GM23338 (cell line): ENCODE data around the gene GRK7. TPM values are rescaled to one million over a fixed set of nuclear protein-coding genes. Genes with fewer than 3 reads are reported as not detected.

Source experiments
- ATAC-seq: fragments of 200-7000 bp; cut with Tn5 transposase; 3 replicates; pipeline ENCODE4 v1.9.1; 2020
- DNase-seq: peaks from one replicate; pipeline ENCODE4 v3.0.0-alpha.2; 2015; ENCODE audit warnings: low spot score
- H2AFZ ChIP-seq: fragments of 200-600 bp; sonication (generic); 2 replicates; pipeline ENCODE4 v1.8.0; 2016; ENCODE audit warnings: antibody characterized with exemption, mild to moderate bottlenecking, moderate library complexity
- H3F3A ChIP-seq: fragments of 200-600 bp; sonication (generic); replicated peaks from 2 replicates; pipeline ENCODE4 v1.8.0; 2017; ENCODE audit warnings: antibody characterized with exemption, mixed run types, low read depth
- H3K27ac ChIP-seq: fragments of 200-600 bp; sonication (generic); 2 replicates; pipeline ENCODE4 v1.6.1; 2016; ENCODE audit warnings: low read depth
- H3K27me3 ChIP-seq: fragments of 200-600 bp; sonication (generic); 2 replicates; pipeline ENCODE4 v1.8.0; 2016; ENCODE audit warnings: mild to moderate bottlenecking, mixed run types, moderate library complexity; ENCODE audit not compliant: insufficient read depth
- H3K36me3 ChIP-seq: fragments of 200-600 bp; sonication (generic); 2 replicates; pipeline ENCODE4 v1.8.0; 2016; ENCODE audit warnings: mild to moderate bottlenecking; ENCODE audit not compliant: insufficient read depth
- H3K4me1 ChIP-seq: fragments of 200-600 bp; sonication (generic); 2 replicates; pipeline ENCODE4 v1.8.0; 2016; ENCODE audit warnings: mild to moderate bottlenecking, moderate library complexity; ENCODE audit not compliant: insufficient read depth
- H3K4me2 ChIP-seq: fragments of 200-600 bp; sonication (generic); 2 replicates; pipeline ENCODE4 v1.7.1; 2017; ENCODE audit warnings: mixed run types
- H3K4me3 ChIP-seq: fragments of 200-600 bp; sonication (generic); 2 replicates; pipeline ENCODE4 v1.6.1; 2016; ENCODE audit warnings: mixed run types
- H3K79me2 ChIP-seq: fragments of 200-600 bp; sonication (generic); replicated peaks from 2 replicates; pipeline ENCODE4 v1.8.0; 2017; ENCODE audit warnings: mild to moderate bottlenecking; ENCODE audit not compliant: insufficient read depth
- H3K9me2 ChIP-seq: fragments of 200-600 bp; sonication (generic); 2 replicates; pipeline ENCODE4 v1.8.0; 2017; ENCODE audit not compliant: insufficient read depth
- H4K20me1 ChIP-seq: fragments of 200-600 bp; sonication (generic); replicated peaks from 2 replicates; pipeline ENCODE4 v1.8.0; 2017; ENCODE audit warnings: mild to moderate bottlenecking; ENCODE audit not compliant: insufficient read depth
- H3K27ac Mint-ChIP-seq: 2 replicates; pipeline ENCODE4 v1.8.0; 2020; ENCODE audit warnings: inconsistent platforms, mild to moderate bottlenecking, moderate library complexity, mixed read lengths
- H3K27me3 Mint-ChIP-seq: 3 replicates; pipeline ENCODE4 v1.8.0; 2022; ENCODE audit warnings: low read depth, mild to moderate bottlenecking, moderate library complexity, mixed read lengths, inconsistent platforms; ENCODE audit not compliant: insufficient read depth, poor library complexity
- H3K36me3 Mint-ChIP-seq: 3 replicates; pipeline ENCODE4 v1.8.0; 2021; ENCODE audit warnings: low read depth, mild to moderate bottlenecking, inconsistent platforms, moderate library complexity, mixed read lengths
- H3K4me1 Mint-ChIP-seq: 3 replicates; pipeline ENCODE4 v1.8.0; 2020; ENCODE audit warnings: mild to moderate bottlenecking, inconsistent platforms, mixed read lengths
- H3K4me3 Mint-ChIP-seq: 3 replicates; pipeline ENCODE4 v1.8.0; 2021; ENCODE audit warnings: moderate library complexity, mild to moderate bottlenecking, inconsistent platforms, mixed read lengths
- H3K9me3 Mint-ChIP-seq: 3 replicates; pipeline ENCODE4 v1.8.0; 2020; ENCODE audit warnings: moderate library complexity, mild to moderate bottlenecking, inconsistent platforms, mixed read lengths
- CREB1 ChIP-seq: fragments of 250-450 bp; sonication (Bioruptor Pico); IDR thresholded peaks from 2 replicates; pipeline ENCODE4 v1.5.0; 2020; ENCODE audit warnings: low read depth, mild to moderate bottlenecking, moderate library complexity
- EZH2 ChIP-seq: fragments of 200-600 bp; sonication (generic); IDR thresholded peaks from one replicate; pipeline ENCODE4 v1.8.0; 2017; ENCODE audit warnings: antibody characterized with exemption, mild to moderate bottlenecking, low read depth; ENCODE audit not compliant: unreplicated experiment
- EZH2phosphoT487 ChIP-seq: fragments of 200-600 bp; sonication (generic); IDR thresholded peaks from one replicate; pipeline ENCODE4 v1.8.1; 2018; ENCODE audit warnings: antibody characterized with exemption; ENCODE audit not compliant: unreplicated experiment
- JUNB ChIP-seq: IDR thresholded peaks from one replicate; pipeline ENCODE4 v1.6.1; 2016; ENCODE audit warnings: antibody characterized with exemption; ENCODE audit not compliant: unreplicated experiment
- NANOG ChIP-seq: IDR thresholded peaks from 2 replicates; pipeline ENCODE4 v1.6.1; 2016; ENCODE audit warnings: antibody characterized with exemption, borderline replicate concordance
- POLR2AphosphoS5 ChIP-seq: IDR thresholded peaks from 2 replicates; pipeline ENCODE4 v1.6.1; 2016; ENCODE audit warnings: antibody characterized with exemption, low read depth
- STAT1 ChIP-seq: IDR thresholded peaks from one replicate; pipeline ENCODE4 v1.6.1; 2016; ENCODE audit warnings: antibody characterized with exemption; ENCODE audit not compliant: unreplicated experiment
- ZNF114 ChIP-seq: fragments of 250-450 bp; sonication (Bioruptor Pico); IDR thresholded peaks from 2 replicates; pipeline ENCODE4 v1.5.0; 2020; ENCODE audit warnings: mild to moderate bottlenecking, moderate library complexity
- ZNF331 ChIP-seq: fragments of 250-450 bp; sonication (Bioruptor Pico); IDR thresholded peaks from 2 replicates; pipeline ENCODE4 v1.5.0; 2020; ENCODE audit warnings: low read depth, mild to moderate bottlenecking, moderate library complexity
- polyA plus RNA-seq: library from polyadenylated mRNA; unstranded; fragments of >200 nt; fragmentation: Nextera tagmentation; extraction: Ambion mirVana; gene quantifications from 2 replicates; pipeline ENCODE4 v1.2.1, GENCODE V29; 2016
- total RNA-seq: library from RNA; depleted of rRNA; stranded (reverse); fragments of >200 nt; shearing (Covaris generic); gene quantifications from 2 replicates; pipeline ENCODE4 v1.2.3, GENCODE V29; 2014
- TF ChIP-seq, protein P1 (sequence below): IDR thresholded peaks from one replicate; pipeline ENCODE4 v1.6.1; 2018; ENCODE audit warnings: antibody characterized with exemption; ENCODE audit not compliant: unreplicated experiment
- TF ChIP-seq, protein P2 (sequence below): fragments of 250-450 bp; sonication (Bioruptor Pico); IDR thresholded peaks from 2 replicates; pipeline ENCODE4 v1.5.0; 2020; ENCODE audit warnings: mild to moderate bottlenecking, moderate library complexity
- TF ChIP-seq, protein P3 (sequence below): IDR thresholded peaks from 2 replicates; pipeline ENCODE4 v1.6.1; 2016; ENCODE audit warnings: antibody characterized with exemption
- TF ChIP-seq, protein P4 (sequence below), 2 experiments: fragments of 200-600 bp in 1 of 2; sonication (generic) in 1 of 2; conservative IDR thresholded peaks; 2 replicates each; pipeline versions ENCODE4 v1.5.1 to v1.6.1; 2016 to 2017; ENCODE audit warnings: antibody characterized with exemption in 2 of 2, low read depth in 2 of 2, mild to moderate bottlenecking in 2 of 2, moderate library complexity in 1 of 2

Gene GRK7
- total and polyA plus RNA-seq, 2 experiments from 2014 or later: not detected

DNA sequence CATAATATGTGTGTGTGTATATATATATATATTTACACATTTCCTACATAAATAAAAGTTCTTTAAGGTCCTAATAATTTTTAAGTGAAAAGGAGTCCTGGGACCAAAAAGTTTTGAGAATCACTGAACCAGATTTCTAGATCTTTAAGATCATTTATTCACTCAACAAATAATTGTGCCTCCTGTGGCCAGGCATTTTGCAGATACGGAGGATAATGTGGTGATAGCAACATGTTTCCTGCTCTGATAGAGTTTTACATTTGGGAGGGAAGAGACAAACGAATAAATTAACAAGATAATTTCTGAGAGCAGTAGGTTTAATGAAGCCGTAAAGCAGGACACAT, 25.6 kb upstream of the GRK7 start:
- Mint-ChIP-seq H3K9me3 (no peaks in the 10 kb centered on the region), H3K4me3 (peak overlapping the region; percentile 94), H3K27ac (peak overlapping the region; percentile 88), H3K36me3 (peaks cover 7% of the 10 kb centered on the region), H3K4me1 (peaks cover 12% of the 10 kb centered on the region), H3K27me3 (peaks cover 13% of the 10 kb centered on the region)
- H3K27me3 ChIP-seq: no peaks in the 10 kb centered on the region
- H3F3A ChIP-seq: no peaks in the 10 kb centered on the region
- H2AFZ ChIP-seq: peak overlapping the region; percentile 24; the same call in 1 of the 2 replicates
- H3K36me3 ChIP-seq: no peaks in the 10 kb centered on the region
- H3K4me3 ChIP-seq: peak overlapping the region; percentile 92
- H3K4me2 ChIP-seq: peak overlapping the region; percentile 72
- no peak overlapping the region for H3K27ac ChIP-seq
- H3K9me2 ChIP-seq: no peaks in the 10 kb centered on the region
- peaks cover 10% of the 10 kb centered on the region for H3K4me1 ChIP-seq
- peaks cover 5% of the 10 kb centered on the region; the same call in 1 of the 2 replicates for H4K20me1 ChIP-seq
- no peak for ATAC-seq
- no peak for DNase-seq
- TF ChIP-seq CREB1 (no peak), STAT1 (no peak), POLR2AphosphoS5 (no peak), EZH2phosphoT487 (no peak), NANOG (no peak), JUNB (no peak), ZNF114 (CRISPR knock-in tag) (no peak), ZNF331 (CRISPR knock-in tag) (no peak), EZH2 (no peak)
- TF ChIP-seq, protein P1, sequence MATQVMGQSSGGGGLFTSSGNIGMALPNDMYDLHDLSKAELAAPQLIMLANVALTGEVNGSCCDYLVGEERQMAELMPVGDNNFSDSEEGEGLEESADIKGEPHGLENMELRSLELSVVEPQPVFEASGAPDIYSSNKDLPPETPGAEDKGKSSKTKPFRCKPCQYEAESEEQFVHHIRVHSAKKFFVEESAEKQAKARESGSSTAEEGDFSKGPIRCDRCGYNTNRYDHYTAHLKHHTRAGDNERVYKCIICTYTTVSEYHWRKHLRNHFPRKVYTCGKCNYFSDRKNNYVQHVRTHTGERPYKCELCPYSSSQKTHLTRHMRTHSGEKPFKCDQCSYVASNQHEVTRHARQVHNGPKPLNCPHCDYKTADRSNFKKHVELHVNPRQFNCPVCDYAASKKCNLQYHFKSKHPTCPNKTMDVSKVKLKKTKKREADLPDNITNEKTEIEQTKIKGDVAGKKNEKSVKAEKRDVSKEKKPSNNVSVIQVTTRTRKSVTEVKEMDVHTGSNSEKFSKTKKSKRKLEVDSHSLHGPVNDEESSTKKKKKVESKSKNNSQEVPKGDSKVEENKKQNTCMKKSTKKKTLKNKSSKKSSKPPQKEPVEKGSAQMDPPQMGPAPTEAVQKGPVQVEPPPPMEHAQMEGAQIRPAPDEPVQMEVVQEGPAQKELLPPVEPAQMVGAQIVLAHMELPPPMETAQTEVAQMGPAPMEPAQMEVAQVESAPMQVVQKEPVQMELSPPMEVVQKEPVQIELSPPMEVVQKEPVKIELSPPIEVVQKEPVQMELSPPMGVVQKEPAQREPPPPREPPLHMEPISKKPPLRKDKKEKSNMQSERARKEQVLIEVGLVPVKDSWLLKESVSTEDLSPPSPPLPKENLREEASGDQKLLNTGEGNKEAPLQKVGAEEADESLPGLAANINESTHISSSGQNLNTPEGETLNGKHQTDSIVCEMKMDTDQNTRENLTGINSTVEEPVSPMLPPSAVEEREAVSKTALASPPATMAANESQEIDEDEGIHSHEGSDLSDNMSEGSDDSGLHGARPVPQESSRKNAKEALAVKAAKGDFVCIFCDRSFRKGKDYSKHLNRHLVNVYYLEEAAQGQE: no peak
- TF ChIP-seq, protein P2, sequence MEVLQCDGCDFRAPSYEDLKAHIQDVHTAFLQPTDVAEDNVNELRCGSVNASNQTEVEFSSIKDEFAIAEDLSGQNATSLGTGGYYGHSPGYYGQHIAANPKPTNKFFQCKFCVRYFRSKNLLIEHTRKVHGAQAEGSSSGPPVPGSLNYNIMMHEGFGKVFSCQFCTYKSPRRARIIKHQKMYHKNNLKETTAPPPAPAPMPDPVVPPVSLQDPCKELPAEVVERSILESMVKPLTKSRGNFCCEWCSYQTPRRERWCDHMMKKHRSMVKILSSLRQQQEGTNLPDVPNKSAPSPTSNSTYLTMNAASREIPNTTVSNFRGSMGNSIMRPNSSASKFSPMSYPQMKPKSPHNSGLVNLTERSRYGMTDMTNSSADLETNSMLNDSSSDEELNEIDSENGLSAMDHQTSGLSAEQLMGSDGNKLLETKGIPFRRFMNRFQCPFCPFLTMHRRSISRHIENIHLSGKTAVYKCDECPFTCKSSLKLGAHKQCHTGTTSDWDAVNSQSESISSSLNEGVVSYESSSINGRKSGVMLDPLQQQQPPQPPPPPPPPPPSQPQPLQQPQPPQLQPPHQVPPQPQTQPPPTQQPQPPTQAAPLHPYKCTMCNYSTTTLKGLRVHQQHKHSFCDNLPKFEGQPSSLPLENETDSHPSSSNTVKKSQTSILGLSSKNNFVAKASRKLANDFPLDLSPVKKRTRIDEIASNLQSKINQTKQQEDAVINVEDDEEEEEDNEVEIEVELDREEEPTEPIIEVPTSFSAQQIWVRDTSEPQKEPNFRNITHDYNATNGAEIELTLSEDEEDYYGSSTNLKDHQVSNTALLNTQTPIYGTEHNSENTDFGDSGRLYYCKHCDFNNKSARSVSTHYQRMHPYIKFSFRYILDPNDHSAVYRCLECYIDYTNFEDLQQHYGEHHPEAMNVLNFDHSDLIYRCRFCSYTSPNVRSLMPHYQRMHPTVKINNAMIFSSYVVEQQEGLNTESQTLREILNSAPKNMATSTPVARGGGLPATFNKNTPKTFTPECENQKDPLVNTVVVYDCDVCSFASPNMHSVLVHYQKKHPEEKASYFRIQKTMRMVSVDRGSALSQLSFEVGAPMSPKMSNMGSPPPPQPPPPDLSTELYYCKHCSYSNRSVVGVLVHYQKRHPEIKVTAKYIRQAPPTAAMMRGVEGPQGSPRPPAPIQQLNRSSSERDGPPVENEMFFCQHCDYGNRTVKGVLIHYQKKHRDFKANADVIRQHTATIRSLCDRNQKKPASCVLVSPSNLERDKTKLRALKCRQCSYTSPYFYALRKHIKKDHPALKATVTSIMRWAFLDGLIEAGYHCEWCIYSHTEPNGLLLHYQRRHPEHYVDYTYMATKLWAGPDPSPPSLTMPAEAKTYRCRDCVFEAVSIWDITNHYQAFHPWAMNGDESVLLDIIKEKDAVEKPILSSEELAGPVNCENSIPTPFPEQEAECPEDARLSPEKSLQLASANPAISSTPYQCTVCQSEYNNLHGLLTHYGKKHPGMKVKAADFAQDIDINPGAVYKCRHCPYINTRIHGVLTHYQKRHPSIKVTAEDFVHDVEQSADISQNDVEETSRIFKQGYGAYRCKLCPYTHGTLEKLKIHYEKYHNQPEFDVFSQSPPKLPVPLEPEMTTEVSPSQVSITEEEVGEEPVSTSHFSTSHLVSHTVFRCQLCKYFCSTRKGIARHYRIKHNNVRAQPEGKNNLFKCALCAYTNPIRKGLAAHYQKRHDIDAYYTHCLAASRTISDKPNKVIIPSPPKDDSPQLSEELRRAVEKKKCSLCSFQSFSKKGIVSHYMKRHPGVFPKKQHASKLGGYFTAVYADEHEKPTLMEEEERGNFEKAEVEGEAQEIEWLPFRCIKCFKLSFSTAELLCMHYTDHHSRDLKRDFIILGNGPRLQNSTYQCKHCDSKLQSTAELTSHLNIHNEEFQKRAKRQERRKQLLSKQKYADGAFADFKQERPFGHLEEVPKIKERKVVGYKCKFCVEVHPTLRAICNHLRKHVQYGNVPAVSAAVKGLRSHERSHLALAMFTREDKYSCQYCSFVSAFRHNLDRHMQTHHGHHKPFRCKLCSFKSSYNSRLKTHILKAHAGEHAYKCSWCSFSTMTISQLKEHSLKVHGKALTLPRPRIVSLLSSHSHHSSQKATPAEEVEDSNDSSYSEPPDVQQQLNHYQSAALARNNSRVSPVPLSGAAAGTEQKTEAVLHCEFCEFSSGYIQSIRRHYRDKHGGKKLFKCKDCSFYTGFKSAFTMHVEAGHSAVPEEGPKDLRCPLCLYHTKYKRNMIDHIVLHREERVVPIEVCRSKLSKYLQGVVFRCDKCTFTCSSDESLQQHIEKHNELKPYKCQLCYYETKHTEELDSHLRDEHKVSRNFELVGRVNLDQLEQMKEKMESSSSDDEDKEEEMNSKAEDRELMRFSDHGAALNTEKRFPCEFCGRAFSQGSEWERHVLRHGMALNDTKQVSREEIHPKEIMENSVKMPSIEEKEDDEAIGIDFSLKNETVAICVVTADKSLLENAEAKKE (CRISPR knock-in tag): no peak
- TF ChIP-seq, protein P3, sequence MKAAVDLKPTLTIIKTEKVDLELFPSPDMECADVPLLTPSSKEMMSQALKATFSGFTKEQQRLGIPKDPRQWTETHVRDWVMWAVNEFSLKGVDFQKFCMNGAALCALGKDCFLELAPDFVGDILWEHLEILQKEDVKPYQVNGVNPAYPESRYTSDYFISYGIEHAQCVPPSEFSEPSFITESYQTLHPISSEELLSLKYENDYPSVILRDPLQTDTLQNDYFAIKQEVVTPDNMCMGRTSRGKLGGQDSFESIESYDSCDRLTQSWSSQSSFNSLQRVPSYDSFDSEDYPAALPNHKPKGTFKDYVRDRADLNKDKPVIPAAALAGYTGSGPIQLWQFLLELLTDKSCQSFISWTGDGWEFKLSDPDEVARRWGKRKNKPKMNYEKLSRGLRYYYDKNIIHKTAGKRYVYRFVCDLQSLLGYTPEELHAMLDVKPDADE: no peak
- TF ChIP-seq, protein P4, sequence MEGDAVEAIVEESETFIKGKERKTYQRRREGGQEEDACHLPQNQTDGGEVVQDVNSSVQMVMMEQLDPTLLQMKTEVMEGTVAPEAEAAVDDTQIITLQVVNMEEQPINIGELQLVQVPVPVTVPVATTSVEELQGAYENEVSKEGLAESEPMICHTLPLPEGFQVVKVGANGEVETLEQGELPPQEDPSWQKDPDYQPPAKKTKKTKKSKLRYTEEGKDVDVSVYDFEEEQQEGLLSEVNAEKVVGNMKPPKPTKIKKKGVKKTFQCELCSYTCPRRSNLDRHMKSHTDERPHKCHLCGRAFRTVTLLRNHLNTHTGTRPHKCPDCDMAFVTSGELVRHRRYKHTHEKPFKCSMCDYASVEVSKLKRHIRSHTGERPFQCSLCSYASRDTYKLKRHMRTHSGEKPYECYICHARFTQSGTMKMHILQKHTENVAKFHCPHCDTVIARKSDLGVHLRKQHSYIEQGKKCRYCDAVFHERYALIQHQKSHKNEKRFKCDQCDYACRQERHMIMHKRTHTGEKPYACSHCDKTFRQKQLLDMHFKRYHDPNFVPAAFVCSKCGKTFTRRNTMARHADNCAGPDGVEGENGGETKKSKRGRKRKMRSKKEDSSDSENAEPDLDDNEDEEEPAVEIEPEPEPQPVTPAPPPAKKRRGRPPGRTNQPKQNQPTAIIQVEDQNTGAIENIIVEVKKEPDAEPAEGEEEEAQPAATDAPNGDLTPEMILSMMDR (conservative IDR thresholded peaks at IDR 0.05; ENCODE audit: low read depth in 2 of 2): no peak
- peaks cover 43% of the 10 kb centered on the region for H3K79me2 ChIP-seq
